Caco-2 (cell line): ENCODE data around the gene NUP160. TPM values are rescaled to one million over a fixed set of nuclear protein-coding genes. Genes with fewer than 3 reads are reported as not detected.

Experiments
- BruUV-seq: library from RNA; stranded (reverse); fragments of 400-500 nt; replicated peaks from 2 replicates; lab custom pipeline; 2021; lab: Mats Ljungman, UMichigan
- CTCF ChIA-PET: fragments of 300-600 bp; sonication (Branson Sonifier 250); formaldehyde crosslinking; loops from one replicate; lab custom pipeline; 2022; ENCODE audit warnings: antibody characterized with exemption; lab: Charles Lee
- POLR2A ChIA-PET: fragments of 300-600 bp; sonication (Branson Sonifier 250); formaldehyde crosslinking; loops from one replicate; lab custom pipeline; 2022; ENCODE audit warnings: antibody characterized with exemption; lab: Charles Lee
- DNase-seq, 2 experiments: peaks; one replicate each; pipeline versions ENCODE4 v3.0.0 to v3.0.0-alpha.2; 2020 to 2022
- H3K27me3 ChIP-seq: replicated peaks from 2 replicates; pipeline ENCODE4 v1.6.0; 2011; ENCODE audit warnings: low read length; ENCODE audit not compliant: control insufficient read depth, insufficient read depth
- H3K36me3 ChIP-seq: 2 replicates; pipeline ENCODE4 v1.5.1; 2011; ENCODE audit warnings: low read length; ENCODE audit not compliant: control insufficient read depth, insufficient read depth
- H3K4me1 ChIP-seq: fragments of 250-450 bp; sonication (Bioruptor Pico); 2 replicates; pipeline ENCODE4 v1.5.1; 2020; ENCODE audit warnings: mild to moderate bottlenecking
- H3K4me3 ChIP-seq: 2 replicates; pipeline ENCODE4 v1.5.1; 2011; ENCODE audit warnings: low read depth, mild to moderate bottlenecking, control low read depth, low read length
- H3K9me3 ChIP-seq: fragments of 250-450 bp; sonication (Bioruptor Pico); 2 replicates; pipeline ENCODE4 v1.5.1; 2020; ENCODE audit warnings: mild to moderate bottlenecking, moderate library complexity
- H3K27ac Mint-ChIP-seq: one replicate; pipeline ENCODE4 v1.8.0; 2022; ENCODE audit warnings: mixed read lengths; ENCODE audit not compliant: unreplicated experiment
- H3K27me3 Mint-ChIP-seq: one replicate; pipeline ENCODE4 v1.8.0; 2022; ENCODE audit warnings: mixed read lengths; ENCODE audit not compliant: insufficient read depth, unreplicated experiment
- H3K36me3 Mint-ChIP-seq: one replicate; pipeline ENCODE4 v1.8.0; 2022; ENCODE audit warnings: mild to moderate bottlenecking, mixed read lengths; ENCODE audit not compliant: insufficient read depth, unreplicated experiment
- H3K4me1 Mint-ChIP-seq: one replicate; pipeline ENCODE4 v1.8.0; 2022; ENCODE audit warnings: low read depth, mixed read lengths; ENCODE audit not compliant: unreplicated experiment
- H3K4me3 Mint-ChIP-seq: one replicate; pipeline ENCODE4 v1.8.0; 2022; ENCODE audit warnings: mild to moderate bottlenecking, moderate library complexity, mixed read lengths; ENCODE audit not compliant: unreplicated experiment
- H3K9me3 Mint-ChIP-seq: one replicate; pipeline ENCODE4 v1.8.0; 2022; ENCODE audit warnings: mixed read lengths; ENCODE audit not compliant: unreplicated experiment
- CTCF ChIP-seq, 2 experiments: fragments of 200-600 bp in 1 of 2; IDR thresholded peaks; 1 replicate in 1 of 2; 2 replicates in 1 of 2; pipeline versions ENCODE4 v1.5.1 to v1.8.0; 2011 to 2022; ENCODE audit warnings: antibody characterized with exemption in 1 of 2, control low read depth in 1 of 2, inconsistent platforms in 1 of 2, low read depth in 1 of 2, low read length in 1 of 2, mild to moderate bottlenecking in 1 of 2, moderate library complexity in 1 of 2; ENCODE audit not compliant: insufficient read depth in 1 of 2, severe bottlenecking in 1 of 2, unreplicated experiment in 1 of 2
- intact Hi-C: fragments of 100-400 bp; cut with micrococcal nuclease; formaldehyde crosslinking; loops from one replicate; pipeline ENCODE4 v1.10.0; 2022; ENCODE audit not compliant: unreplicated experiment
- total RNA-seq: library from RNA; stranded (reverse); gene quantifications from 2 replicates; pipeline ENCODE4 v1.2.3, GENCODE V29; 2022

Gene NUP160
- total RNA-seq, 1 experiment from 2014 or later = 72.9 TPM

GRCh38 chr11:47857485-47857884 is 9.3 kb upstream of the NUP160 start:
- no peak overlapping the region for H3K27ac Mint-ChIP-seq
- H3K36me3 Mint-ChIP-seq = no peaks in the 10 kb centered on the region
- POLR2A ChIA-PET = no interaction called here
- CTCF ChIA-PET = interaction anchor here (0.6 kb wide), 1 partner anchor 220 kb away, joined by 4 read pairs; no protein-coding TSS in a partner anchor
- no peak overlapping the region for H3K4me3 ChIP-seq
- no TSS peak for BruUV-seq
- H3K9me3 ChIP-seq = no peaks in the 10 kb centered on the region
- no peaks in the 10 kb centered on the region for H3K9me3 Mint-ChIP-seq
- no peaks in the 10 kb centered on the region for H3K4me1 Mint-ChIP-seq
- no peaks in the 10 kb centered on the region for H3K36me3 ChIP-seq
- no peaks in the 10 kb centered on the region for H3K27me3 ChIP-seq
- intact Hi-C loops = loop anchor here (10.0 kb wide), 3 partner anchors 213 to 483 kb away; partner anchors contain the start of genes MTCH2 and SPI1
- peaks cover 17% of the 10 kb centered on the region; the same call in 1 of the 2 replicates for H3K4me1 ChIP-seq
- H3K4me3 Mint-ChIP-seq = no peak overlapping the region
- no peaks in the 10 kb centered on the region for H3K27me3 Mint-ChIP-seq
- TF ChIP-seq CTCF (IDR thresholded peaks at IDR 0.05; ENCODE audit: insufficient read depth in 1 of 2, low read depth in 1 of 2, low read length in 1 of 2, severe bottlenecking in 1 of 2, unreplicated experiment in 1 of 2) = no peak
- DNase-seq = no peak

GRCh38 chr11:47856186-47856585 is 8.0 kb upstream of the NUP160 start:
- ChIA-PET CTCF (no interaction called here), POLR2A (interaction anchor here (0.7 kb wide), 1 partner anchor 88 kb away, joined by 4 read pairs; no protein-coding TSS in a partner anchor)
- no peak for DNase-seq

GRCh38 chr11:47854667-47855066 is 6.5 kb upstream of the NUP160 start:
- DNase-seq = no peak
- POLR2A ChIA-PET = no interaction called here

More at GRCh38 chr11:47856186-47856585, 8.0 kb upstream of the NUP160 start:
- Histone ChIP-seq H3K27me3 (no peaks in the 10 kb centered on the region), H3K4me1 (peaks cover 12% of the 10 kb centered on the region; the same call in 1 of the 2 replicates), H3K9me3 (no peaks in the 10 kb centered on the region), H3K36me3 (no peaks in the 10 kb centered on the region), H3K4me3 (no peak overlapping the region)
- no peak for TF ChIP-seq CTCF (IDR thresholded peaks at IDR 0.05; ENCODE audit: insufficient read depth in 1 of 2, low read depth in 1 of 2, low read length in 1 of 2, severe bottlenecking in 1 of 2, unreplicated experiment in 1 of 2)
- Mint-ChIP-seq H3K4me3 (no peak overlapping the region), H3K4me1 (no peaks in the 10 kb centered on the region), H3K27ac (no peak overlapping the region), H3K27me3 (no peaks in the 10 kb centered on the region), H3K36me3 (no peaks in the 10 kb centered on the region), H3K9me3 (no peaks in the 10 kb centered on the region)
- BruUV-seq = no TSS peak
- intact Hi-C loops = loop anchor here (10.0 kb wide), 3 partner anchors 211 to 481 kb away; partner anchors contain the start of genes MTCH2 and SPI1

More at GRCh38 chr11:47854667-47855066, 6.5 kb upstream of the NUP160 start:
- no peaks in the 10 kb centered on the region for H3K9me3 Mint-ChIP-seq
- Histone ChIP-seq H3K9me3 (no peaks in the 10 kb centered on the region), H3K4me1 (peaks cover 1% of the 10 kb centered on the region; the same call in 1 of the 2 replicates), H3K4me3 (no peak overlapping the region), H3K27me3 (no peaks in the 10 kb centered on the region), H3K36me3 (no peaks in the 10 kb centered on the region)
- no peaks in the 10 kb centered on the region for H3K36me3 Mint-ChIP-seq
- no peak overlapping the region for H3K27ac Mint-ChIP-seq
- CTCF ChIA-PET = no interaction called here
- intact Hi-C loops = loop anchor here (5.0 to 10.0 kb wide), 4 partner anchors 210 to 480 kb away; partner anchors contain the start of genes MTCH2 and SPI1
- no peaks in the 10 kb centered on the region for H3K4me1 Mint-ChIP-seq
- no peak for TF ChIP-seq CTCF (IDR thresholded peaks at IDR 0.05; ENCODE audit: insufficient read depth in 1 of 2, low read depth in 1 of 2, low read length in 1 of 2, severe bottlenecking in 1 of 2, unreplicated experiment in 1 of 2)
- H3K4me3 Mint-ChIP-seq = no peak overlapping the region
- no TSS peak for BruUV-seq
- no peaks in the 10 kb centered on the region for H3K27me3 Mint-ChIP-seq
